H1 (cell line): Measurements from ENCODE around the gene TDRD5. TPM values are rescaled to one million over a fixed set of nuclear protein-coding genes. Genes with fewer than 3 reads are reported as not detected.

ENCODE experiments used
- CHD2 ChIP-seq: IDR thresholded peaks from 2 replicates; pipeline ENCODE4 v1.6.1; 2012; ENCODE audit warnings: low read length, improper control_type of control experiment
- polyA plus RNA-seq, 7 experiments: library from polyadenylated mRNA; depleted of rRNA in 3 of 7; stranded (reverse) in 5 of 7; unstranded in 2 of 7; fragments of >200 nt in 5 of 7; fragments of 200-250 nt in 2 of 7; gene quantifications; 1 replicate in 5 of 7; 2 replicates in 1 of 7; 4 replicates in 1 of 7; pipeline versions ENCODE4 v1.2.1 to v1.2.3, GENCODE V29; 2011 to 2013; ENCODE audit warnings: missing spikeins in 2 of 7, mixed read lengths in 2 of 7
- total RNA-seq: library from RNA; stranded (reverse); fragmentation: NEBNext Ultra II Directional; extraction: Animal tissue kit (Norgen Biotek cat#: 25700); gene quantifications from 2 replicates; pipeline ENCODE4 v1.2.1, GENCODE V29; 2021

TDRD5 gene
- total and polyA plus RNA-seq, 2 of the 8 experiments (the other 6 are each of a cell fraction or from before 2014, with no cell fraction given), result 0.53 to 1.4 TPM

GRCh38 chr1:179637211-179637860, 45.7 kb downstream of the TDRD5 start (continued):
- TF ChIP-seq CHD2, result no peak
